Stimulated activated CD8-positive, alpha-beta memory T cell treated with anti-CD3 and anti-CD28 coated beads, Interleukin-4, amount 100 ng/mL, for 1 hour (primary cell): ENCODE data around the gene SCAPER.
"Not testable (repeated sequence)": the region's sequence is repeated elsewhere in the genome, so short reads cannot be mapped to it uniquely, and the experiment has no call there.

Experiments used
- DNase-seq, 2 donors: peaks; one replicate each; pipeline ENCODE4 v3.0.0-alpha.2; 2020; ENCODE audit warnings: low read depth in 2 of 2, low spot score in 1 of 2

The SCAPER gene

DNA sequence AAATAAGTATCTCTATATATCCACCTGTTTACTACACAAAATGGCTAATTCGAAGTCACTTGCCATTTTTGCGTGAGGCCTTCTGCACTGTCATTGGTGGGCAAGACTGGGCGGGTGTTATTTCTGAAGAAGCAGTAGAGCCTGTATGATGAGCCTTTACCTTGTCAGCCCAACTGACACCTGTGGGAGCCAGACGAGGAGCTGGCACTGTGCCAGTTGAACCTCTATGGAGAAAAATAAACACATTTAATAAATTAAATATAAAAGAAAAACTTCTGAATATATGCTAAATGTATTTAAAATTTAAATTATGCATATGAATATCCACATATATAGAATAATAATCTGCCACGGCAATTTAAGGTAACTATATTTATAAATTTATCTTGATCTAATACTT, 109.9 kb downstream of the SCAPER start:
- no peak for DNase-seq

DNA sequence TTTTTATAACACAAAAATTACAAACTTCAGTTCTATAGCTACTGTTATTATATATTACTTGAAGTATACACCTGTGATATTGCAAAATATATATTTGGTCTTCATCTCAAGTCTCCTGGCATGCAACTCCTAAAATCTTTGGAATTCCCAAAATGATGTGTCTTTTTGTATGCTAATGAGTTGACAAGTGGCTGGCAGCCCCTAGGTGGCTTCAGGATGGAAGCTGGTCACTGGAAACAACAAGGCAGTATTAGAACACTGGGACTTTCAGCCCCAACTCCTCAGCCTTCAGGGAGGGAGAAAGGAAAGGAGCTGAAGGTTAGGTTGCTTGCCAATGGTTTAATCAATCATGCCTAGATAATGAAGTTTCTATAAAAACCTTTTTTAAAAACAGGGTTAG, 112.0 kb downstream of the SCAPER start:
- no peak for DNase-seq

GRCh38 chr15:76791511-76791910, 113.6 kb downstream of the SCAPER start:
- DNase-seq: no peak

GRCh38 chr15:76787273-76787672, 117.9 kb downstream of the SCAPER start:
- DNase-seq: no peak

GRCh38 chr15:76776969-76777368, 128.2 kb downstream of the SCAPER start:
- no peak for DNase-seq

GRCh38 chr15:76776480-76776879, 128.7 kb downstream of the SCAPER start:
- no peak for DNase-seq

DNA sequence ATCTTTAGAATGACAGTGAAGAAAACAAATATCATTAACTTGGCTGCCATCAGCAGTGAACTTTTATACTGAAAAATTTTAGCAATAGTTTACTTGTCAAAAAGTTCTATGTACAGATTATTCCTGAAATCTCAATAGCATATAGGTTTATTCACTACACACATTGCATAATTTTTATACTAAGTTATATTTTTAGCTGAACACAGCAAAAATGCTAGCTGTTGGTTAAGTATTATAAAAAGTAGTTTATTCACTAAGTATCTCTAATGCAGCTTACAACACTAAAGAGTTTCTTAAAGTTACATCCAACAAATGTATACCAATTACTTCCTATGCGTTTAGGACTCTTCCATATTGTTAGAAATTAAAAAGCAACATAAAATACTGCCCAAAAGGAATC, 131.9 kb downstream of the SCAPER start:
- DNase-seq: no peak

DNA sequence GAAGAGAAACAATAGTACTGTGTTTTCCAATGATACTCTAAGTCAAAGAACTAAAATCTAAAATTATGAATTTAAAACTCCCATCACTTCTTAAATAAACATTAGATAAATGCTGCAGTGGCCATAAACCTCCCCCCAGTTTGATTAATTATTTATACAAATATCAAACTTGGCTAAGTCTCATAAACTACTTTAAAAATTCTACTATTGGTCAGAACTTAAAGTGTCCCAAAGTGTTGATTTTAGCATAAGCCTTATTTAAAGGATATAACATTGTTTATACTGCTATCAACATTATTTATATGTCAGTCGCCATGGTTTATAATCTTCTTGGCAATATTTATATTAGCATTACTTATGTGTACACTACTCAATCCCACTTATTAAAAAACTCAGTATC, 132.4 kb downstream of the SCAPER start:
- DNase-seq: no peak

DNA sequence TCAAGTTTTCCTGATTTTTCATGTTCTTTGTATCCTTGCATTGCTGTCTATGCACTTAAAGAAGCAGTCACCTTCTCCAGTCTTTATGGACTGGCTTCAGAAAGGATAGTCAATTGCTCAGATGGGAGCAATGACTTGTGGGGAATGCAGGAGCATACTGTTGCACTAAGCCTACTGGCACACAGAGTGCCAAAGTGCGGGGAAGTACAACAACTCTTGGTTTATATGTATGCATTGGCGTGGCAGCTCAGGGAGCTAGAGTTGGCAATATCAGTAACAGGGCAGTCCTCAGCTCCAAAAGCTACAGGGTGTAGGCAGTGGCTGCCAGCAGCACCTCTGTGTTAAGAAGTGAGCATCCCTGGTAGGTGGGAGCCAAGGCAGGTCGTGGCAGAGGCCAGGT, 141.1 kb downstream of the SCAPER start:
- no peak for DNase-seq

- no peak for DNase-seq
These were observed 141.6 kb downstream of the SCAPER start for GRCh38 chr15:76763554-76763953.

DNA sequence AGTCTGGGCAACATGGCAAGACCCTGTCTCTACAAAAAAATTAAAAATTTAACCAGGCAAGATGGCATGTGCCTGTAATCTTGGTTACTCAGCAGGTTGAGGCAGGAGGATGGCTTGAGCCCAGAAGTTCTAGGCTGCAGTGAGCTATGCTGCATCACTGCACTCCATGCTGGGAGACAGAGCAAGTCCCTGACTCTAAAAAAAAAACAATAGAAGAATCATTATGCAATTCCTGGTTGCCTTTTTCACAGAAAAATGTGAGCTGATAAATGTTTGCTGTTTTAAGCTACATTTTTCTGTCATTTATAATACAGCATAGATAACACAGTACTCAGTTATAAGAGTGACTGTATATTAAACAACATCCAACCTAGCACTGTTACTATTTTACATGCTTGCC, 148.8 kb downstream of the SCAPER start:
- no peak for DNase-seq

- DNase-seq: no peak
These were observed 151.4 kb downstream of the SCAPER start for GRCh38 chr15:76753771-76754170.

DNA sequence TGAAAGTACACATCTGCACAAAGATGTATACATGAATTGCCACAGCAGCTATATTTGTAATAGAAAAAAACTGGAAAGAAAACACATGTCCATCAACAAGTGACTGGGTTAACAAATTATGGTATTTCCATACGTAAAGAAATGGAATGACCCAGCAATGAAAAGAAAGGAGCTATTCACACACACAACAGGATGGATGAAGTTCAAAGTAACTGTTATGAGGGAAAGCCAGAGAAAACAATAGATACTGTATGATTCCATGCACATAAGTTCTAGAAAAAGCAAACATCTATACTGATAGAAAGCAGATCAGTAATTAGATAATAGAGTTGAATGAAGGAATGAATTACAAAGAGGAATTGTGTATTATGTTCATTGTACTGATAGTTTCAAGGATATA, 152.0 kb downstream of the SCAPER start:
- no peak for DNase-seq

DNA sequence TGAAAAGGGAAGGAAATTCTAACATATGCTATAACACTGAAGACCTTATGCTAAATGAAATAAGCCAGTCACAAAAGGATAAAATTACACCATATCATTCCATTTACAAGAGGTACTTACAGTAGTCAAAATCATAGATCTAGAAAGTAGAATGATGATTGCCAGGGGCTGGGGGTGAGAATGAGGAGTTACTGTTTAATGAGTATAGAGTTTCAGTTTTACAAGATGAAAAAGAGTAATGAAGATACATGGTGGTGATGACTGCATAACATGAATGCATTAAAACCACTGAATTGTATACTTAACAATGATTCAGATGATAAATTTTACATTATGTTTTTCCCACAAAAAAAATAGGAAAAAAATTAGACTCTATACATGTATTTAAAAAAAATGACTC, 152.6 kb downstream of the SCAPER start:
- DNase-seq: no peak

GRCh38 chr15:76737573-76737972, 167.6 kb downstream of the SCAPER start:
- no peak for DNase-seq

DNA sequence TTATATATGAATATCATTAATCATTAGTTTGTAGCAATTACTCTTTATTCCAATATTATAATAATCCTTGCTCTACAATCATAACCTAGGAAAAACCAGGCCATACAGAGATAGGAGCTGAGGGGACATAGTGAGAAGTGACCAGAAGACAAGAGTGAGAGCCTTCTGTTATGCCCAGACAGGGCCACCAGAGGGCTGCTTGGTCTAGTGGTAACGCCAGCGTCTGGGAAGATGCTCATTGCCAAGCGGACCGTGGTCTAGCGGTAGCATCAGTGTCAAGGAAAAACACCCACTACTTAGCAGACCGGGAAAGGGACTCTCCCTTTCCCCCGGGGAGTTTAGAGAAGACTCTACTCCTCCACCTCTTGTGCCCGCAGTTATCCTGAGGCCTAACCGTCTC, 172.8 kb downstream of the SCAPER start:
- DNase-seq: not testable (repeated sequence)

DNA sequence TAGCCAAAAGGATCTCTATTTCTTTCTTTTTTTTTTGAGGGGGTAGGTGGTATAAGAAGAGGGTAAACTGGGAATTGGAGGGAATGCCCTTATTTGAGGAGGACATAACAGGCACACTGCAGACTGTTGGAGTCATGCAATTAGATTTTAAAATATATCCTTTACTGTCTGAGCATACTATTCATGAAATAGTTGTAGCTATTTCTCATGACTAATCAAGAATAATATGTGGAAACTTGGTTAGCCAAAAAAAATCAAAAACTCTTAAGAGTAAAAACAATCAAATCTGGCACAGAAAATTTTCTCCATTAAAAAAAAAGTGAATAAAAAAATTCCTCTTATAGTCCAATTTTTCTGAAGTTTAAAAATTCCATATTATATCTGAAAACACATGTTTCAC, 174.9 kb downstream of the SCAPER start:
- no peak for DNase-seq

- DNase-seq: no peak
These were observed 186.3 kb downstream of the SCAPER start for GRCh38 chr15:76718863-76719262.

GRCh38 chr15:76714950-76715349, 190.2 kb downstream of the SCAPER start:
- no peak for DNase-seq

- DNase-seq: no peak
These were observed 193.8 kb downstream of the SCAPER start for GRCh38 chr15:76711351-76711827.

- not testable (repeated sequence) for DNase-seq
These were observed 201.1 kb downstream of the SCAPER start for GRCh38 chr15:76704032-76704431.

GRCh38 chr15:76696840-76697239, 208.3 kb downstream of the SCAPER start:
- no peak for DNase-seq

DNA sequence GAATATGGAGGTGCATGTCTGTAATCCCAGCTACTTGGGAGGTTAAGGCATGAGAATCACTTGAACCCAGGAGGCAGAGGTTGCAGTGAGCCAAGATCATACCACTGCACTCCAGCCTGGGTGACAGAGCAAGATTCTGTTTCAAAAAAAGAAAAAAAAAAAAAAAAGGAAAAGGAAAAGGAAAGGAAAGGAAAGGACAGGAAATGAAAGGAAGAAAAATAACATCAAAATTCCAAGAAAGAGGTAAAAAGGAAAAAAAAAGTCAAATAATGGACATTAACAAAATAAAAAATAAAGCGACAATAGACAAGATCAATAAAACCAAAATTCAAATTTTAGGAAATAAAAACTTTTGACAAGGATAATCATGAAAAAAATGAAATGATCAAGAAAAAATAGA, 212.6 kb downstream of the SCAPER start:
- DNase-seq: not testable (repeated sequence)

DNA sequence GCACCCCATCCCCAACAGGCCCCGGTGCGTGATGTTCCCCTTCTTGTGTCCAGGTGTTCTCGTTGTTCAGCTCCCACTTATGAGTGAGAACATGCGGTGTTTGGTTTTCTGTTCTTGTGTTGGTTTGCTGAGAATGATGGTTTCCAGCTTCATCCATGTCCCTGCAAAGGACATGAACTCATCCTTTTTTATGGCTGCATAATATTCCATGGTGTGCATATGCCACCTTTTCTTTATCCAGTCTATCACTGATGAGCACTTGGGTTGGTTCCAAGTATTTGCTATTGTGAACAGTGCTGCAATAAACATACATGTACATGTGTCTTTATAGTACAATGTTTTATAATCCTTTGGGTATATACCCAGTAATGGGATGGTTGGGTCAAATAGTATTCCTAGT, 217.5 kb downstream of the SCAPER start:
- not testable (repeated sequence) for DNase-seq
